Gastrocnemius medialis (tissue), 4 donors: ENCODE results near the gene CTXN2. TPM values are rescaled to one million over a fixed set of nuclear protein-coding genes. Genes with fewer than 3 reads are reported as not detected.
A peak's percentile ranks its signal among the peaks of the same experiment; 100 is the strongest.

ENCODE experiments used
- ATAC-seq, 2 donors: fragments of 150-250 bp; one replicate each; pipeline ENCODE4 v1.9.1; 2016
- DNase-seq, 2 donors: peaks; one replicate each; pipeline ENCODE4 v3.0.0-alpha.2; 2019
- H3K27ac ChIP-seq, 4 donors: fragments of 200-600 bp; sonication (generic); 1 replicate in 1 of 4; 2 replicates in 3 of 4; pipeline ENCODE4 v1.5.1; 2016 to 2018; ENCODE audit warnings: mild to moderate bottlenecking in 2 of 4, moderate library complexity in 1 of 4
- H3K27me3 ChIP-seq, 3 donors: fragments of 200-600 bp; sonication (generic) in 2 of 3; 1 replicate in 1 of 3; 2 replicates in 2 of 3; pipeline versions ENCODE4 v1.5.1 to v1.6.0; 2016 to 2019; ENCODE audit warnings: mild to moderate bottlenecking in 1 of 3, moderate library complexity in 1 of 3
- H3K36me3 ChIP-seq, 2 donors: fragments of 200-600 bp; sonication (generic) in 1 of 2; one replicate each; pipeline ENCODE4 v1.5.1; 2017 to 2018
- H3K4me1 ChIP-seq, 2 donors: fragments of 200-600 bp; sonication (generic) in 1 of 2; one replicate each; pipeline ENCODE4 v1.5.1; 2016 to 2017; ENCODE audit warnings: mild to moderate bottlenecking in 2 of 2
- H3K4me3 ChIP-seq, 4 donors: fragments of 200-600 bp; sonication (generic) in 3 of 4; 1 replicate in 1 of 4; 2 replicates in 3 of 4; pipeline ENCODE4 v1.5.1; 2016 to 2019; ENCODE audit warnings: mild to moderate bottlenecking in 2 of 4
- H3K9me3 ChIP-seq, 3 donors: fragments of 200-600 bp; sonication (generic) in 2 of 3; 1 replicate in 1 of 3; 2 replicates in 2 of 3; pipeline ENCODE4 v1.5.1; 2016 to 2019
- CTCF ChIP-seq, 5 experiments: fragments of 450-650 bp in 3 of 5; fragments of 200-600 bp in 2 of 5; sonication (generic) in 2 of 5; IDR thresholded peaks in 4 of 5; conservative IDR thresholded peaks in 1 of 5; 1 replicate in 4 of 5; 2 replicates in 1 of 5; pipeline ENCODE4 v1.5.1; 2016 to 2019; ENCODE audit warnings: antibody characterized with exemption in 5 of 5, mild to moderate bottlenecking in 3 of 5, moderate library complexity in 3 of 5
- POLR2A ChIP-seq, 2 donors: fragments of 450-650 bp; IDR thresholded peaks; one replicate each; pipeline ENCODE4 v1.6.1; 2017; ENCODE audit warnings: antibody characterized with exemption in 2 of 2, mild to moderate bottlenecking in 2 of 2, moderate library complexity in 2 of 2
- in situ Hi-C, 4 donors: fragments of 200-750 bp; cut with MboI; loops; one replicate each; pipeline versions ENCODE4 v1.15.0 to v1.8.0; 2017; ENCODE audit warnings: low sequenced_read_pairs in 4 of 4
- intact Hi-C: fragments of 100-400 bp; cut with DNase I; formaldehyde crosslinking; loops from one replicate; pipeline ENCODE4 v1.15.1; 2023; ENCODE audit warnings: low total_unique reads
- total RNA-seq, 4 donors: library from RNA; depleted of rRNA; stranded (reverse); fragments of >200 nt; gene quantifications; one replicate each; pipeline versions ENCODE4 v1.1.0 to v1.2.3, GENCODE V29; 2016

The CTXN2 gene
- total RNA-seq, 4 donors from 2014 or later = not detected

GRCh38 chr15:48176112-48176511 lies 15.4 kb upstream of the CTXN2 start:
- intact Hi-C loops (no loop called here), in situ Hi-C loops (no loop called here)
- no peaks in the 10 kb centered on the region for H3K9me3 ChIP-seq
- no peak overlapping the region for H3K27ac ChIP-seq
- TF ChIP-seq CTCF (IDR thresholded peaks at IDR 0.05 in 4 of 5, conservative IDR thresholded peaks at IDR 0.05 in 1 of 5) (no peak), POLR2A (IDR thresholded peaks at IDR 0.05) (no peak)
- H3K36me3 ChIP-seq = no peaks in the 10 kb centered on the region
- peaks cover 0 to 6% of the 10 kb centered on the region in 2 donors for H3K4me1 ChIP-seq
- no peak for DNase-seq
- H3K27me3 ChIP-seq = peaks cover 8 to 25% (median 18%) of the 10 kb centered on the region in 3 donors
- no peak for ATAC-seq
- no peak overlapping the region for H3K4me3 ChIP-seq

- intact Hi-C loops = no loop called here
- Histone ChIP-seq H3K27ac (peak overlapping the region in 1 of 4 donors; percentile 27), H3K27me3 (peaks cover 8 to 25% (median 23%) of the 10 kb centered on the region in 3 donors), H3K9me3 (no peaks in the 10 kb centered on the region), H3K4me1 (peaks cover 0 to 6% of the 10 kb centered on the region in 2 donors), H3K36me3 (no peaks in the 10 kb centered on the region), H3K4me3 (peak overlapping the region in 3 of 4 donors; percentile 48 to 61 (median 55))
- TF ChIP-seq POLR2A (IDR thresholded peaks at IDR 0.05) (no peak), CTCF (IDR thresholded peaks at IDR 0.05 in 4 of 5, conservative IDR thresholded peaks at IDR 0.05 in 1 of 5) (no peak)
- in situ Hi-C loops = no loop called here
- ATAC-seq = no peak
- DNase-seq = no peak
Observed at GRCh38 chr15:48176957-48177356, 14.5 kb upstream of the CTXN2 start.

GRCh38 chr15:48177383-48177765 lies 14.1 kb upstream of the CTXN2 start:
- Histone ChIP-seq H3K27me3 (peaks cover 8 to 25% (median 23%) of the 10 kb centered on the region in 3 donors), H3K27ac (peak overlapping the region; percentile 27 to 49 (median 30)), H3K9me3 (no peaks in the 10 kb centered on the region), H3K4me1 (peaks cover 0 to 6% of the 10 kb centered on the region in 2 donors), H3K36me3 (no peaks in the 10 kb centered on the region), H3K4me3 (peak overlapping the region; percentile 48 to 61 (median 56))
- DNase-seq (no peak), ATAC-seq (peak in 1 of 2 donors; percentile 51)
- in situ Hi-C loops = no loop called here
- TF ChIP-seq CTCF (IDR thresholded peaks at IDR 0.05 in 4 of 5, conservative IDR thresholded peaks at IDR 0.05 in 1 of 5) (no peak), POLR2A (IDR thresholded peaks at IDR 0.05) (no peak)
- intact Hi-C loops = no loop called here

GRCh38 chr15:48177766-48178647 lies 13.5 kb upstream of the CTXN2 start, which contains the start of gene MYEF2:
Gene MYEF2, minus strand, starts transcription at chr15:48178295. Its CDS starts 58 bp downstream, at chr15:48178237.
- in situ Hi-C loops = no loop called here
- peak within 1 kb of the TSS; percentile 27 to 49 (median 30) for H3K27ac ChIP-seq
- ATAC-seq = peak in 1 of 2 donors; percentile 24
- TF ChIP-seq POLR2A (IDR thresholded peaks at IDR 0.05) = no peak
- no peak for TF ChIP-seq CTCF (IDR thresholded peaks at IDR 0.05 in 4 of 5, conservative IDR thresholded peaks at IDR 0.05 in 1 of 5)
- H3K4me1 ChIP-seq = peaks cover 0 to 6% of the 10 kb centered on the region in 2 donors
- intact Hi-C loops = no loop called here
- peak in 1 of 2 donors; percentile 11 for DNase-seq
- no peaks in the 10 kb centered on the region for H3K9me3 ChIP-seq
- H3K36me3 ChIP-seq = no peaks in the 10 kb centered on the region
- peaks cover 8 to 25% (median 23%) of the 10 kb centered on the region in 3 donors for H3K27me3 ChIP-seq
- peak within 1 kb of the TSS; percentile 48 to 61 (median 56) for H3K4me3 ChIP-seq
